Body of pancreas (tissue), 4 donors: Measurements from ENCODE around the gene OLFML1.

ENCODE experiments used
- CTCF ChIP-seq, 7 experiments: fragments of 450-650 bp in 4 of 7; fragments of 200-600 bp in 3 of 7; sonication (generic) in 3 of 7; IDR thresholded peaks; one replicate each; pipeline ENCODE4 v1.5.1; 2016 to 2019; ENCODE audit warnings: antibody characterized with exemption in 7 of 7
- POLR2A ChIP-seq, 3 donors: fragments of 450-650 bp; IDR thresholded peaks; one replicate each; pipeline ENCODE4 v1.6.1; 2016; ENCODE audit warnings: antibody characterized with exemption in 3 of 3, mild to moderate bottlenecking in 2 of 3

GRCh38 chr11:7538031-7538430, 52.7 kb downstream of the OLFML1 start:
- TF ChIP-seq CTCF (IDR thresholded peaks at IDR 0.05) (no peak), POLR2A (IDR thresholded peaks at IDR 0.05) (no peak)
